T-helper 2 cell treated with Interferon-gamma antibody and Interleukin-4, amounts not matched to agents 5 μg/mL and 100 μg/mL, for 36 hours (primary cell): ENCODE results near the gene RC3H1.
"Not testable (repeated sequence)": the region's sequence is repeated elsewhere in the genome, so short reads cannot be mapped to it uniquely, and the experiment has no call there.

Experiments
- DNase-seq: peaks from one replicate; pipeline ENCODE4 v3.0.0; 2021; ENCODE audit warnings: low spot score
- H3K27ac Mint-ChIP-seq: one replicate; pipeline ENCODE4 v1.8.0; 2021; ENCODE audit warnings: mild to moderate bottlenecking, mixed read lengths
- H3K27me3 Mint-ChIP-seq: one replicate; pipeline ENCODE4 v1.8.0; 2021; ENCODE audit warnings: low read depth, mixed read lengths
- H3K36me3 Mint-ChIP-seq: one replicate; pipeline ENCODE4 v1.8.0; 2021; ENCODE audit warnings: low read depth, mixed read lengths
- H3K4me1 Mint-ChIP-seq: one replicate; pipeline ENCODE4 v1.8.0; 2021; ENCODE audit warnings: low read depth, mixed read lengths
- H3K4me3 Mint-ChIP-seq: one replicate; pipeline ENCODE4 v1.8.0; 2022; ENCODE audit warnings: mild to moderate bottlenecking, moderate library complexity, mixed read lengths
- H3K9me3 Mint-ChIP-seq: one replicate; pipeline ENCODE4 v1.8.0; 2021; ENCODE audit warnings: mixed read lengths

The RC3H1 gene

GRCh38 chr1:174022080-174022975 lies at the start of gene RC3H1:
Gene RC3H1 (minus strand): TSS chr1:174022357. CDS start chr1:173992985, 29,372 bp downstream.
- peak; percentile 84 for DNase-seq
- H3K36me3 Mint-ChIP-seq: peaks cover 20% of the 10 kb centered on the region
- H3K4me1 Mint-ChIP-seq: peaks cover 28% of the 10 kb centered on the region
- H3K27ac Mint-ChIP-seq: peak within 1 kb of the TSS; percentile 95
- no peaks in the 10 kb centered on the region for H3K9me3 Mint-ChIP-seq
- H3K27me3 Mint-ChIP-seq: no peaks in the 10 kb centered on the region
- H3K4me3 Mint-ChIP-seq: peak within 1 kb of the TSS; percentile 97

GRCh38 chr1:174070614-174071013 lies 48.5 kb upstream of the RC3H1 start:
- peaks cover 10% of the 10 kb centered on the region for H3K27me3 Mint-ChIP-seq
- H3K27ac Mint-ChIP-seq: no peak overlapping the region
- DNase-seq: no peak
- H3K4me1 Mint-ChIP-seq: peaks cover 1% of the 10 kb centered on the region
- H3K36me3 Mint-ChIP-seq: no peaks in the 10 kb centered on the region
- H3K9me3 Mint-ChIP-seq: no peaks in the 10 kb centered on the region
- no peak overlapping the region for H3K4me3 Mint-ChIP-seq

- H3K27ac Mint-ChIP-seq: no peak overlapping the region
- H3K4me1 Mint-ChIP-seq: peaks cover 1% of the 10 kb centered on the region
- H3K4me3 Mint-ChIP-seq: no peak overlapping the region
- H3K27me3 Mint-ChIP-seq: peaks cover 11% of the 10 kb centered on the region
- no peaks in the 10 kb centered on the region for H3K36me3 Mint-ChIP-seq
- DNase-seq: no peak
- no peaks in the 10 kb centered on the region for H3K9me3 Mint-ChIP-seq
Measured at GRCh38 chr1:174068000-174068399, 45.8 kb upstream of the RC3H1 start.

GRCh38 chr1:174060090-174060489 lies 37.9 kb upstream of the RC3H1 start:
- Mint-ChIP-seq H3K9me3 (no peaks in the 10 kb centered on the region), H3K4me1 (no peaks in the 10 kb centered on the region), H3K4me3 (no peak overlapping the region), H3K27me3 (peaks cover 4% of the 10 kb centered on the region), H3K27ac (no peak overlapping the region), H3K36me3 (no peaks in the 10 kb centered on the region)
- DNase-seq: no peak

GRCh38 chr1:174058624-174059023 lies 36.5 kb upstream of the RC3H1 start:
- no peak overlapping the region for H3K27ac Mint-ChIP-seq
- no peaks in the 10 kb centered on the region for H3K4me1 Mint-ChIP-seq
- no peak overlapping the region for H3K4me3 Mint-ChIP-seq
- H3K36me3 Mint-ChIP-seq: no peaks in the 10 kb centered on the region
- H3K9me3 Mint-ChIP-seq: no peaks in the 10 kb centered on the region
- peaks cover 4% of the 10 kb centered on the region for H3K27me3 Mint-ChIP-seq
- DNase-seq: no peak

- H3K4me3 Mint-ChIP-seq, H3K4me1 Mint-ChIP-seq, H3K9me3 Mint-ChIP-seq, H3K36me3 Mint-ChIP-seq, DNase-seq, H3K27ac Mint-ChIP-seq, H3K27me3 Mint-ChIP-seq: not testable (repeated sequence)
Measured at GRCh38 chr1:174056609-174057008, 34.5 kb upstream of the RC3H1 start.

- not testable (repeated sequence) for DNase-seq, H3K4me3 Mint-ChIP-seq, H3K36me3 Mint-ChIP-seq, H3K27ac Mint-ChIP-seq, H3K4me1 Mint-ChIP-seq, H3K9me3 Mint-ChIP-seq, H3K27me3 Mint-ChIP-seq
Measured at GRCh38 chr1:174055797-174056196, 33.6 kb upstream of the RC3H1 start.

- Mint-ChIP-seq H3K9me3 (no peaks in the 10 kb centered on the region), H3K27ac (no peak overlapping the region), H3K4me3 (no peak overlapping the region), H3K4me1 (no peaks in the 10 kb centered on the region), H3K27me3 (peaks cover 2% of the 10 kb centered on the region), H3K36me3 (no peaks in the 10 kb centered on the region)
- no peak for DNase-seq
Measured at GRCh38 chr1:174053826-174054225, 31.7 kb upstream of the RC3H1 start.

- Mint-ChIP-seq H3K4me1 (peaks cover 2% of the 10 kb centered on the region), H3K27ac (no peak overlapping the region), H3K36me3 (no peaks in the 10 kb centered on the region), H3K9me3 (no peaks in the 10 kb centered on the region), H3K27me3 (peaks cover 2% of the 10 kb centered on the region), H3K4me3 (no peak overlapping the region)
- DNase-seq: no peak
Measured at GRCh38 chr1:174052621-174053020, 30.5 kb upstream of the RC3H1 start.

- Mint-ChIP-seq H3K4me1 (peaks cover 2% of the 10 kb centered on the region), H3K9me3 (no peaks in the 10 kb centered on the region), H3K27ac (no peak overlapping the region), H3K36me3 (no peaks in the 10 kb centered on the region), H3K4me3 (no peak overlapping the region), H3K27me3 (peaks cover 2% of the 10 kb centered on the region)
- DNase-seq: no peak
Measured at GRCh38 chr1:174051956-174052355, 29.8 kb upstream of the RC3H1 start.

- peaks cover 2% of the 10 kb centered on the region for H3K27me3 Mint-ChIP-seq
- no peaks in the 10 kb centered on the region for H3K36me3 Mint-ChIP-seq
- H3K4me3 Mint-ChIP-seq: no peak overlapping the region
- no peak for DNase-seq
- peaks cover 2% of the 10 kb centered on the region for H3K4me1 Mint-ChIP-seq
- H3K27ac Mint-ChIP-seq: no peak overlapping the region
- no peaks in the 10 kb centered on the region for H3K9me3 Mint-ChIP-seq
Measured at GRCh38 chr1:174049514-174049913, 27.4 kb upstream of the RC3H1 start.

- no peak overlapping the region for H3K4me3 Mint-ChIP-seq
- H3K27me3 Mint-ChIP-seq: no peaks in the 10 kb centered on the region
- H3K4me1 Mint-ChIP-seq: peaks cover 2% of the 10 kb centered on the region
- no peaks in the 10 kb centered on the region for H3K36me3 Mint-ChIP-seq
- H3K27ac Mint-ChIP-seq: no peak overlapping the region
- H3K9me3 Mint-ChIP-seq: no peaks in the 10 kb centered on the region
- no peak for DNase-seq
Measured at GRCh38 chr1:174044418-174045222, 22.5 kb upstream of the RC3H1 start.

GRCh38 chr1:174042509-174042908 lies 20.4 kb upstream of the RC3H1 start:
- H3K4me1 Mint-ChIP-seq, H3K9me3 Mint-ChIP-seq, H3K27ac Mint-ChIP-seq, H3K4me3 Mint-ChIP-seq, H3K36me3 Mint-ChIP-seq, DNase-seq, H3K27me3 Mint-ChIP-seq: not testable (repeated sequence)

- H3K27ac Mint-ChIP-seq: no peak overlapping the region
- no peaks in the 10 kb centered on the region for H3K4me1 Mint-ChIP-seq
- DNase-seq: no peak
- no peaks in the 10 kb centered on the region for H3K36me3 Mint-ChIP-seq
- H3K9me3 Mint-ChIP-seq: no peaks in the 10 kb centered on the region
- H3K27me3 Mint-ChIP-seq: peaks cover 2% of the 10 kb centered on the region
- H3K4me3 Mint-ChIP-seq: no peak overlapping the region
Measured at GRCh38 chr1:174041369-174041768, 19.2 kb upstream of the RC3H1 start.
